Parathyroid adenoma (tissue), 2 donors: ENCODE data around the gene CDC34.

ENCODE experiments used
- H2AFZ ChIP-seq: fragments of 300-600 bp; sonication (generic); one replicate; pipeline ENCODE4 v1.7.0; 2017; ENCODE audit warnings: antibody characterized with exemption, mild to moderate bottlenecking
- H3K27ac ChIP-seq: fragments of 300-600 bp; sonication (generic); one replicate; pipeline ENCODE4 v1.7.0; 2017
- H3K27me3 ChIP-seq: fragments of 300-600 bp; sonication (generic); one replicate; pipeline ENCODE4 v1.7.0; 2017; ENCODE audit warnings: low read length; ENCODE audit not compliant: control insufficient read depth, insufficient read depth
- H3K36me3 ChIP-seq: fragments of 300-600 bp; sonication (generic); one replicate; pipeline ENCODE4 v1.7.0; 2017; ENCODE audit warnings: low read length; ENCODE audit not compliant: control insufficient read depth, insufficient read depth
- H3K4me1 ChIP-seq: fragments of 300-600 bp; sonication (generic); one replicate; pipeline ENCODE4 v1.7.0; 2017; ENCODE audit warnings: control low read depth
- H3K4me2 ChIP-seq: fragments of 300-600 bp; sonication (generic); one replicate; pipeline ENCODE4 v1.7.0; 2017; ENCODE audit warnings: low read length
- H3K4me3 ChIP-seq: fragments of 300-600 bp; sonication (generic); one replicate; pipeline ENCODE4 v1.7.0; 2017; ENCODE audit warnings: low read depth, low read length
- H3K79me2 ChIP-seq: fragments of 300-600 bp; sonication (generic); one replicate; pipeline ENCODE4 v1.7.0; 2017; ENCODE audit warnings: control low read depth
- H3K9ac ChIP-seq: fragments of 300-600 bp; sonication (generic); one replicate; pipeline ENCODE4 v1.7.0; 2017; ENCODE audit warnings: mild to moderate bottlenecking
- H3K9me3 ChIP-seq: fragments of 300-600 bp; sonication (generic); one replicate; pipeline ENCODE4 v1.7.0; 2017; ENCODE audit warnings: low read length; ENCODE audit not compliant: control insufficient read depth
- TF ChIP-seq, protein P1 (sequence below): fragments of 300-600 bp; sonication (generic); IDR thresholded peaks from one replicate; pipeline ENCODE4 v1.7.0; 2017; ENCODE audit warnings: antibody characterized with exemption, mild to moderate bottlenecking
- donor health status: primary hyperparathyroidism.

CDC34 gene

DNA sequence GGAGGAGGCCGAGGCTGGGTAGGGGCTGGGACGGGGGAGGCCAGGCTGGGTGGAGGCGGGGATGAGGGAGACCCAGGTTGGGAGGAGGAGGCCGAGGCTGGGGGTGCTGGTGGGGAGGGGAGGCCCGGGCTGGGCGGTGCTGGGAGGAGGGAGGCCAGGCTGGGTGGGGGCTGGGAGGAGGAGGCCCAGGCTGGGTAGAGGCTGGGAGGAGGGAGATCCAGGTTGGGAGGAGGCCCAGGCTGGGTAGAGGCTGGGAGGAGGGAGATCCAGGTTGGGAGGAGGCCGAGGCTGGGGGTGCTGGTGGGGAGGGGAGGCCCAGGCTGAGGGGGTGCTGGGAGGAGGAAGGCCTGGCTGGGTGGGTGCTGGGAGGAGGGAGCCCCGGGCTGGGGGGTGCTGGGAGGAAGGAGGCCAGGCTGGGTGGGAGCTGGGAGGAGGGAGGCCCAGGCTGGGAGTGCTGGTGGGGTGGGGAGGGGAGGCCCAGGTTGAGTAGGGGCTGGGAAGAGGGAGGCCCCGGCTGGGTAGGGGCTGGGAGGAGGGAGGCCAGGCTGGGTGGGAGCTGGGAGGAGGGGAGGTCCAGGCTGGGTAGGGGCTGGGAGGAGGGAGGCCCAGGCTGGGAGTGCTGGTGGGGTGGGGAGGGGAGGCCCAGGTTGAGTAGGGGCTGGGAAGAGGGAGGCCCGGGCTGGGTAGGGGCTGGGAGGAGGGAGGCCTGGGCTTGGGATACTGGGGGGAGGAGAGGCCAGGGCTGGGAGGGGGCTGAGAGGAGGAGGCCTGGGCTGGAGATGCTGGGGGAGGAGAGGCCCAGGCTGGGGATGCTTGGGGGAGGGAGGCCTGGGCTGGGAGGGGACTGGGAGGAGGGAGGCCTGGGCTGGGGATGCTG is 13.6 kb upstream of the CDC34 start:
- Histone ChIP-seq H3K9me3 (no peaks in the 10 kb centered on the region), H3K79me2 (peaks cover 7% of the 10 kb centered on the region), H3K9ac (no peak overlapping the region), H3K4me2 (no peak overlapping the region), H3K4me3 (no peak overlapping the region), H3K36me3 (no peaks in the 10 kb centered on the region), H3K4me1 (no peaks in the 10 kb centered on the region), H3K27me3 (no peaks in the 10 kb centered on the region), H3K27ac (no peak overlapping the region), H2AFZ (no peak overlapping the region)
- TF ChIP-seq, protein P1, sequence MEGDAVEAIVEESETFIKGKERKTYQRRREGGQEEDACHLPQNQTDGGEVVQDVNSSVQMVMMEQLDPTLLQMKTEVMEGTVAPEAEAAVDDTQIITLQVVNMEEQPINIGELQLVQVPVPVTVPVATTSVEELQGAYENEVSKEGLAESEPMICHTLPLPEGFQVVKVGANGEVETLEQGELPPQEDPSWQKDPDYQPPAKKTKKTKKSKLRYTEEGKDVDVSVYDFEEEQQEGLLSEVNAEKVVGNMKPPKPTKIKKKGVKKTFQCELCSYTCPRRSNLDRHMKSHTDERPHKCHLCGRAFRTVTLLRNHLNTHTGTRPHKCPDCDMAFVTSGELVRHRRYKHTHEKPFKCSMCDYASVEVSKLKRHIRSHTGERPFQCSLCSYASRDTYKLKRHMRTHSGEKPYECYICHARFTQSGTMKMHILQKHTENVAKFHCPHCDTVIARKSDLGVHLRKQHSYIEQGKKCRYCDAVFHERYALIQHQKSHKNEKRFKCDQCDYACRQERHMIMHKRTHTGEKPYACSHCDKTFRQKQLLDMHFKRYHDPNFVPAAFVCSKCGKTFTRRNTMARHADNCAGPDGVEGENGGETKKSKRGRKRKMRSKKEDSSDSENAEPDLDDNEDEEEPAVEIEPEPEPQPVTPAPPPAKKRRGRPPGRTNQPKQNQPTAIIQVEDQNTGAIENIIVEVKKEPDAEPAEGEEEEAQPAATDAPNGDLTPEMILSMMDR = no peak

DNA sequence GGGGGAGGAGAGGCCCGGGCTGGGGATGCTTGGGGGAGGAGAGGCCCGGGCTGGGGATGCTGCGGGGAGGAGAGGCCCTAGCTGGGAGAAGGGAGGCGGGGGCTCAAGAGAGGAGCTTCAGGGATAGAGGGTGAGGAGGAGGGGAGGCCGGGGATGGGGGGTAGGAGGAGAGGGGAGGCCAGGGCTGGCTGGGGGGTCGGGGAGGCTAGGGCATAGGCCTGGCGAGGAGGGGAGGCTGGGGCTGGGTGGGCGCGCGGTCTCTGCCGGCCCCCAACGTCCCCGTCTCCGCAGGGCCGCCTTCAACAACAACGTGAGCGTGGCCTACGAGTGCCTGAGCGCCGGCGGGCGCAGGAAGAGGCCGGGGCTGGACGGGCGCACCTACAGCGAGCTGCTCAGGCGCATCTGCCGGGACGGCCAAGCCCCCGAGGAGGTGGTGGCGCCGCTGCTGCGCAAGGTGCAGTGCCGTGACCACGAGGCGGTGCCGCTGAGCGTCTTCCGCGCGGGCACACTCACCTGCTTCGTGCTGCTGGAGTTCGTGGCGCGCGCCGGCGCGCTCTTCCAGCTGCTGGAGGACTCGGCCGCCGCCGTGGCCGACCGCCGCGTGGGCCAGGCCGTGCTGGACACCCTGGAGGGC is 12.8 kb upstream of the CDC34 start:
- H3K4me1 ChIP-seq = no peaks in the 10 kb centered on the region
- H3K27me3 ChIP-seq = no peaks in the 10 kb centered on the region
- H3K79me2 ChIP-seq = peaks cover 7% of the 10 kb centered on the region
- no peak overlapping the region for H2AFZ ChIP-seq
- H3K4me2 ChIP-seq = no peak overlapping the region
- H3K9ac ChIP-seq = no peak overlapping the region
- TF ChIP-seq, protein P1 = no peak
- H3K36me3 ChIP-seq = no peaks in the 10 kb centered on the region
- H3K27ac ChIP-seq = no peak overlapping the region
- no peaks in the 10 kb centered on the region for H3K9me3 ChIP-seq
- no peak overlapping the region for H3K4me3 ChIP-seq

DNA sequence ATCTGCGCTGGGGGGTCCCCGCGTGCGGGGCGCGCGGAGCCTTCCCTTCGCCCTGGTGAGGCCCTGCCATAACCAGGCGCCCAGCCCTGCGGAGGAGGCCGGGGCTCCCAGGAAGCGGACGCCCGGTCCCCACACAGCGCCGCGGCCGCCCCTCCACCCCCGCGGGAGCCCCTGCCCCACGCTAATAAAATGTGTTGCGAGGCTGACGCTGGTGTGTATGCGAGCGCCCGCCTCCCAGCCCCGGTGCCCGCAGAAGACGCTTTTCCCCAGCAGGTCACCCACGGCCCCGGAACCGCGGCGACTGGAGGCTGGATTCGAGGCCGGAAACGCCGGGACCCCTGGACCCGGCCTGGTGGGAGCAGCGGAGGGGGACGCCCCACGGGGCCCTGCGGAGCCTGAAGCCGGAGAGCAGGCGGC is 12.1 kb upstream of the CDC34 start:
- Histone ChIP-seq H3K9ac (no peak overlapping the region), H3K4me1 (no peaks in the 10 kb centered on the region), H3K4me3 (no peak overlapping the region), H3K4me2 (no peak overlapping the region), H3K27ac (no peak overlapping the region), H3K27me3 (no peaks in the 10 kb centered on the region), H3K36me3 (no peaks in the 10 kb centered on the region), H3K9me3 (no peaks in the 10 kb centered on the region), H3K79me2 (peaks cover 7% of the 10 kb centered on the region), H2AFZ (no peak overlapping the region)
- TF ChIP-seq, protein P1 = no peak

DNA sequence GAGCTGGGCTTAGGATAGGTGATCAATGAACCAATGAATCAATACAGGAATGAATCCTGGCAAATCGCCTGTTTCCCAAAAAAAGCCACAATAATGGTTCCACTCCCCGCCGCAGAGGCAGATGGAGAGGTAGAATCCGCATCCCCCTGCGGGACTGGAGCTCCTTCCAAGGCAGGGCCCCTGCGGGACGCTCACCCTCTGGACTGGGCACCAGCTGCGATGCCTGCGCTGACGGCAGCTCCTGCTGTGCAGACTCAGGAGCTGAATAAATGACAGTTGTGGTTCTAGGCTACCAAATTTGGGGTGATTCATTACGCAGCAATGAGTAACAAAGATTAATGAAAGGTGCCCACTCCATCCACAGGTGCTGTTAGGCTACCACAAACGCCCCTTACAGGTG is 8.8 kb upstream of the CDC34 start:
- H3K9ac ChIP-seq = no peak overlapping the region
- no peak overlapping the region for H3K27ac ChIP-seq
- H3K4me3 ChIP-seq = no peak overlapping the region
- no peaks in the 10 kb centered on the region for H3K27me3 ChIP-seq
- no peaks in the 10 kb centered on the region for H3K9me3 ChIP-seq
- no peak overlapping the region for H3K4me2 ChIP-seq
- H3K36me3 ChIP-seq = no peaks in the 10 kb centered on the region
- no peak overlapping the region for H2AFZ ChIP-seq
- TF ChIP-seq, protein P1 = no peak
- no peaks in the 10 kb centered on the region for H3K4me1 ChIP-seq
- H3K79me2 ChIP-seq = no peaks in the 10 kb centered on the region
